Smooth muscle cell (in vitro differentiated cells): Measurements from ENCODE around the gene YPEL2. TPM values are rescaled to one million over a fixed set of nuclear protein-coding genes. Genes with fewer than 3 reads are reported as not detected.

ENCODE experiments used
- DNase-seq: peaks from one replicate; lab custom pipeline; 2025; ENCODE audit not compliant: unreplicated experiment; lab: John Stamatoyannopoulos, UW
- H2AFZ ChIP-seq: fragments of 200-600 bp; sonication (generic); 2 replicates; pipeline ENCODE4 v1.6.0; 2016; ENCODE audit warnings: antibody characterized with exemption, low read depth, mild to moderate bottlenecking
- H3F3A ChIP-seq: fragments of 200-600 bp; sonication (generic); 2 replicates; pipeline ENCODE4 v1.6.0; 2017; ENCODE audit warnings: antibody characterized with exemption, low read depth
- H3K27ac ChIP-seq: fragments of 200-600 bp; sonication (generic); 2 replicates; pipeline ENCODE4 v1.5.1; 2016; ENCODE audit warnings: low read depth, mild to moderate bottlenecking
- H3K27me3 ChIP-seq: fragments of 200-600 bp; sonication (generic); 2 replicates; pipeline ENCODE4 v1.6.1; 2016; ENCODE audit warnings: low read depth, mild to moderate bottlenecking
- H3K36me3 ChIP-seq: fragments of 200-600 bp; sonication (generic); 2 replicates; pipeline ENCODE4 v1.5.1; 2016; ENCODE audit warnings: low read depth
- H3K4me1 ChIP-seq: fragments of 200-600 bp; sonication (generic); 2 replicates; pipeline ENCODE4 v1.5.1; 2016; ENCODE audit warnings: low read depth
- H3K4me2 ChIP-seq: fragments of 200-600 bp; sonication (generic); 2 replicates; pipeline ENCODE4 v1.6.0; 2016; ENCODE audit warnings: mild to moderate bottlenecking
- H3K4me3 ChIP-seq: fragments of 200-600 bp; sonication (generic); 2 replicates; pipeline ENCODE4 v1.5.1; 2016; ENCODE audit warnings: mild to moderate bottlenecking
- H3K79me2 ChIP-seq: fragments of 200-600 bp; sonication (generic); 2 replicates; pipeline ENCODE4 v1.6.0; 2016; ENCODE audit warnings: low read depth, mild to moderate bottlenecking
- H3K9ac ChIP-seq: fragments of 200-600 bp; sonication (generic); 2 replicates; pipeline ENCODE4 v1.6.0; 2016; ENCODE audit warnings: low read depth
- H3K9me3 ChIP-seq: fragments of 200-600 bp; sonication (generic); replicated peaks from 2 replicates; pipeline ENCODE4 v1.5.1; 2016; ENCODE audit warnings: low read depth
- H4K20me1 ChIP-seq: fragments of 200-600 bp; sonication (generic); 2 replicates; pipeline ENCODE4 v1.6.0; 2016; ENCODE audit warnings: low read depth
- CTCF ChIP-seq: fragments of 200-600 bp; sonication (generic); IDR thresholded peaks from 2 replicates; pipeline ENCODE4 v1.5.1; 2017; ENCODE audit warnings: borderline replicate concordance, mild to moderate bottlenecking, antibody characterized with exemption; ENCODE audit not compliant: insufficient read depth, poor library complexity, severe bottlenecking
- WGBS: methylation state at CpG from one replicate; pipeline ENCODE4 v1.1.7; 2016; ENCODE audit warnings: low lambda C conversion rate; 5-methylcytosine and 5-hydroxymethylcytosine counted together
- polyA plus RNA-seq: library from polyadenylated mRNA; unstranded; fragments of >200 nt; fragmentation: Nextera tagmentation; extraction: Ambion mirVana; gene quantifications from 2 replicates; pipeline ENCODE4 v1.2.1, GENCODE V29; 2016
- total RNA-seq: library from RNA; depleted of rRNA; stranded (reverse); fragments of >200 nt; gene quantifications from 2 replicates; pipeline ENCODE4 v1.2.3, GENCODE V29; 2014

YPEL2 gene
- total and polyA plus RNA-seq, 2 experiments from 2014 or later = 4.0 to 9.6 TPM

DNA sequence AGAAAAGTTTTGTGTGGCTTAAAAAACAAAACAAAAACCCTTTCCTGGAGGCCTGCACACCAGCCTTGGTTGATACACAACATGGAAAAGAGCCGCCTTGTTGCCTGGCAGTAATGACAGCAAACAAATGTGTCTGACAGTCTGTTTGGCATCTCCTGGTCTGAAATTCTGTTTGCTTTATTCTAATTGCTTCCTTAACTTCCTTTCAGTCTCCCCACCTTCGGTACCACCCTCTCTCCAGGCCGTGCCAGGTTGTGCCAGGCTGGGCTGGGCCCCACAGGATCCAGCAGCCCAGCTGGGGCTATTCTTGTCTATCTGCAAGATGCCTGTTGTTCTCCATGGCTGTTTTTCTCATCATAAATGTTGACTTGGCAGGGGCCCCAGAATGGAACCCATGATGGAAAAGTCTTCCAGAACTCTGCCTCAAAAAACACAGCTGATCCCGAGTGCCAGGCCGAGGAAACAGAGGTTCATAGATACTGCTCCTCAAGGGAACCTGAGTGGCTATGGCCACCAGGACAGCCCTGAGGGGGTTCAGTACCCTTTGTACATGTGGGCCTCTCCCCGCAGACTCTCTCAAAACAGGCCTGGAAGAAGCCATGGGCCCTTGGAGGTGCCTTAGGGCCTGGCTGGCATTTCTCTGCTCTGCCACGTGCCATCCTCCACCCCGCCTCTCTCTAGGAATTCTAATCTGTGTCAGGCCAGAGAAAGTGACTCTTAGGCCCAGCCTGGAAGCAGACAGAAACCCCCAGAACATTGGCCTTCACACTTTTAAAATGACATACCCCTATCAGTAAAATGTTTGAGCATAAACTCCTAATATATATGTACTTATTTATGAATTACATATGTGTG, 50.5 kb downstream of the YPEL2 start:
- 94% methylated on average over 8 of the region's 8 CpGs for WGBS
- H3K27ac ChIP-seq = no peak overlapping the region
- no peaks in the 10 kb centered on the region for H3K9me3 ChIP-seq

GRCh38 chr17:59383893-59384292, 52.4 kb downstream of the YPEL2 start:
- Histone ChIP-seq H3K4me2 (no peak overlapping the region), H3K4me1 (no peaks in the 10 kb centered on the region), H3F3A (peaks cover 4% of the 10 kb centered on the region), H3K4me3 (no peak overlapping the region), H3K36me3 (no peaks in the 10 kb centered on the region), H3K27ac (no peak overlapping the region), H3K9me3 (no peaks in the 10 kb centered on the region), H2AFZ (no peak overlapping the region), H3K27me3 (no peaks in the 10 kb centered on the region), H4K20me1 (no peaks in the 10 kb centered on the region), H3K9ac (no peak overlapping the region), H3K79me2 (peaks cover 7% of the 10 kb centered on the region)
- TF ChIP-seq CTCF = no peak
- 94% methylated on average over 4 of the region's 4 CpGs for WGBS
- DNase-seq = no peak

More for the DNA sequence above, 50.5 kb downstream of the YPEL2 start:
- H3K9ac ChIP-seq = no peak overlapping the region
- H2AFZ ChIP-seq = no peak overlapping the region
- no peak overlapping the region for H3K4me3 ChIP-seq
- peaks cover 14% of the 10 kb centered on the region for H3K79me2 ChIP-seq
- DNase-seq = no peak
- no peaks in the 10 kb centered on the region for H4K20me1 ChIP-seq
- H3K36me3 ChIP-seq = no peaks in the 10 kb centered on the region
- TF ChIP-seq CTCF = no peak
- peaks cover 4% of the 10 kb centered on the region for H3F3A ChIP-seq
- H3K27me3 ChIP-seq = no peaks in the 10 kb centered on the region
- no peak overlapping the region for H3K4me2 ChIP-seq
- H3K4me1 ChIP-seq = peaks cover 5% of the 10 kb centered on the region

- TF ChIP-seq CTCF = no peak
Measured at GRCh38 chr17:59387351-59388068, 56.1 kb downstream of the YPEL2 start.

More at GRCh38 chr17:59387351-59388068, 56.1 kb downstream of the YPEL2 start:
- H3K79me2 ChIP-seq = peaks cover 4% of the 10 kb centered on the region
- peaks cover 4% of the 10 kb centered on the region for H3F3A ChIP-seq
- no peak overlapping the region for H3K4me2 ChIP-seq
- H3K27ac ChIP-seq = no peak overlapping the region
- H3K9me3 ChIP-seq = no peaks in the 10 kb centered on the region
- no peaks in the 10 kb centered on the region for H3K4me1 ChIP-seq
- no peaks in the 10 kb centered on the region for H3K27me3 ChIP-seq
- no peaks in the 10 kb centered on the region for H3K36me3 ChIP-seq
- no peaks in the 10 kb centered on the region for H4K20me1 ChIP-seq
- DNase-seq = no peak
- H2AFZ ChIP-seq = no peak overlapping the region
- 74% methylated on average over 11 of the region's 11 CpGs for WGBS
- no peak overlapping the region for H3K4me3 ChIP-seq
- no peak overlapping the region for H3K9ac ChIP-seq
